Lower leg skin (tissue), 4 donors: Measurements from ENCODE around the gene ZBTB42. TPM values are rescaled to one million over a fixed set of nuclear protein-coding genes. Genes with fewer than 3 reads are reported as not detected.

Source experiments
- DNase-seq, 2 donors: peaks; one replicate each; pipeline ENCODE4 v3.0.0-alpha.2; 2019; ENCODE audit warnings: low spot score in 2 of 2
- H3K4me3 ChIP-seq: fragments of 200-600 bp; sonication (generic); 2 replicates; pipeline ENCODE4 v1.5.1; 2017; ENCODE audit warnings: mild to moderate bottlenecking, low read depth; ENCODE audit not compliant: poor library complexity, severe bottlenecking
- CTCF ChIP-seq, 3 donors: fragments of 450-650 bp; IDR thresholded peaks; one replicate each; pipeline ENCODE4 v1.5.1; 2016; ENCODE audit warnings: antibody characterized with exemption in 3 of 3, mild to moderate bottlenecking in 3 of 3, moderate library complexity in 2 of 3
- POLR2A ChIP-seq, 2 donors: fragments of 450-650 bp; IDR thresholded peaks; one replicate each; pipeline ENCODE4 v1.6.1; 2016 to 2017; ENCODE audit warnings: antibody characterized with exemption in 2 of 2, mild to moderate bottlenecking in 1 of 2, moderate library complexity in 1 of 2
- WGBS, 2 donors: methylation state at CpG; one replicate each; pipeline ENCODE4 v1.1.5; 2018; 5-methylcytosine and 5-hydroxymethylcytosine counted together
- intact Hi-C: fragments of 100-400 bp; cut with DNase I; formaldehyde crosslinking; loops from one replicate; pipeline ENCODE4 v1.15.0; 2023; ENCODE audit warnings: low total_unique reads
- total RNA-seq, 4 donors: library from RNA; depleted of rRNA; stranded (reverse); fragments of >200 nt; gene quantifications; one replicate each; pipeline ENCODE4 v1.1.0, GENCODE V29; 2016

ZBTB42 gene
- total RNA-seq, 4 donors from 2014 or later = 1.6 to 11.9 (median 8.6) TPM

DNA sequence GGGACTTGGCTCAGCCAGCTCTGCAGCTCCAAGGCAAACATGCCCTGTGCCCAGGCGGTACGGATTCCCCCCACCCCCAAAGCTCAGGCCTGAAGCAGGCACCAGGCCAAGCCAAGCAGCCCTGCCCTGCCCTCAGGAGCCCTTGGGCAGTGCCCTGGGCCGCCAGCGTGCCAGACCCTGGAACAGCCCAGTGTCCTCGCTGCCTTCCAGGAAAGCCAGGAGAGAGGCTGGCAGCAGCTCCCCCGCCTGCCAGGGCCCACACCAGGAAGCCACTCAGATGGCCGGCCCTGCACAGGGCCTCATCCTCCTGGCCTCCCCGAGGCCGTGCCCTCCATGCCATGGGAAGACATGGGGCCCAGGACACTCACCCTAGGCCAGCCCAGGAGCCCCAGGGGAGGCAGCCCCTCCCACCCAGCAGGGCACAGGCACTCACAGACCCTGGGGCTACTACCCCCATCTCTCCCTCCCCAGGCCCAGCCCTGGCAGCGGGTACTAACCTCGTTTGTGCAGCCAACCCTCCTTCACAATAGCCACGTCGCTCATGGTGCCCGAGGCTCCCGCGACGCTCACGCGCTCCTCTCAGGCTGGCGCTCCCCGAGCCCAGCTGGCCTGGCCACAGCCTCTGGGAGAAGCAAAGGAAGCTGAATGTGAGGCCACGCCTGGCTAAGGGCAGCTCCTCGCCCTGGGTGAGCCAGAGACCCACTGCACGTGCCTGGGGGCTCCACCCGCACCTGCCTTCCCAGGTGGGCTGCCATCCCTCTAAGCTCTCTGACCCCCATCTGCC, 8.6 kb upstream of the ZBTB42 start:
- no peak overlapping the region for H3K4me3 ChIP-seq
- no peak for TF ChIP-seq CTCF (IDR thresholded peaks at IDR 0.05)
- TF ChIP-seq POLR2A (IDR thresholded peaks at IDR 0.05) = no peak
- WGBS, 2 donors = 64 to 66% methylated on average over 19 to 20 of the region's 25 CpGs
- DNase-seq = no peak
- intact Hi-C loops = no loop called here

DNA sequence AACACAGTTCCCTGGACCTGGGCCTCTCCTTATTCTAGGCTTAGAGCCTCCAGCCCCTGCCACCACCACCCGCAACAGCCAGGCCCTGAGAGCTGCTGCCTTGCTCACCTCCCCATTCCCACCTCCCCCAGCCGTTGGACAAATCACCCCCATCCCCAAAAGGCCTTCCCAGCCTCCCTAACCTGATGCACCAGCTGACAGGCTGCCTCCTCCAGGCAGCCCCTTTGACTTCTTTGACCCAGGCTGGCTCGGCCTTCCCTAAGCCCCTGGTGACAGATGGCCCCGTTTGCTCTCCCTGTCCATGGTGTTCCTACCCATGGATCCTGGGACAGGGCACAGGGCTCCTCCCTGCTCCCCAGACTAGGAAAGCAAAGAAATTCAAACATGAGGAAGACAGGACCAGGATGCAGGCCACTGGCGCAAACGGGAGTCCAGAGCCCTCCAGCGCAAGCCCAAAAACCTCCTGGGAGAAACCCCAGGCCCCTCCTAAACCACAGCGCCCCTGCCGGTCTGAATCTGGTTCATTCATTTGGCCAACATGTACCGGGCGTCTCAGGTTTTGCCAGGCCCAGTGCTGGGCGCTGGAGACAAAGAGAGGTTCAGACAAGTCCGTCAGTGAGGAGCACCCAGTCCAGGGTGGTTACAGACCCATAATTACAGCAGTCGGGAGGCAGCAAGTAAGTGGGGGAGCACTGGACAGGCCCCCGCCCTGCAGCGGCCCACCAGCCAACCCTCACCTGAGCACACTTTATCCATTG, 7.8 kb upstream of the ZBTB42 start:
- TF ChIP-seq POLR2A (IDR thresholded peaks at IDR 0.05) = no peak
- TF ChIP-seq CTCF (IDR thresholded peaks at IDR 0.05) = no peak
- no peak for DNase-seq
- intact Hi-C loops = no loop called here
- no peak overlapping the region for H3K4me3 ChIP-seq
- WGBS, 2 donors = 80 to 83% methylated on average over 15 of the region's 16 CpGs

DNA sequence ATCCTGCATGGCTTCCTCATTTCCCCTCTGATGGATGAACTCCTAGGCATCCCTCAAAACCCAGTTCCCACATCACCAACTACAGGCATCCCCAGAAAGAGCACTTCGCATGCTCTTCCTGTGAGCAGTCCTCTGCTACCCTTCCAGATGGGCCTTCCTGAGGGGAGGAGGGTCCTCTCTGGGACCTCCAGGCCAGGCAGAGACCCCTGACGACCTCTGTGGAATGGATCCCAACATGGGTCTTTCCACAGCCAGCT, 7.3 kb upstream of the ZBTB42 start:
- TF ChIP-seq POLR2A (IDR thresholded peaks at IDR 0.05) (no peak), CTCF (IDR thresholded peaks at IDR 0.05) (no peak)
- H3K4me3 ChIP-seq = no peak overlapping the region
- 81 to 86% methylated on average over 2 of the region's 2 CpGs for WGBS, 2 donors
- intact Hi-C loops = no loop called here
- DNase-seq = no peak

GRCh38 chr14:104794099-104794498, 6.8 kb upstream of the ZBTB42 start:
- H3K4me3 ChIP-seq = peak overlapping the region; percentile 44
- intact Hi-C loops = no loop called here
- TF ChIP-seq POLR2A (IDR thresholded peaks at IDR 0.05) (no peak), CTCF (IDR thresholded peaks at IDR 0.05) (no peak)
- 5 to 23% methylated on average over 6 to 15 of the region's 15 CpGs for WGBS, 2 donors
- DNase-seq = peak in 1 of 2 donors; percentile 93

DNA sequence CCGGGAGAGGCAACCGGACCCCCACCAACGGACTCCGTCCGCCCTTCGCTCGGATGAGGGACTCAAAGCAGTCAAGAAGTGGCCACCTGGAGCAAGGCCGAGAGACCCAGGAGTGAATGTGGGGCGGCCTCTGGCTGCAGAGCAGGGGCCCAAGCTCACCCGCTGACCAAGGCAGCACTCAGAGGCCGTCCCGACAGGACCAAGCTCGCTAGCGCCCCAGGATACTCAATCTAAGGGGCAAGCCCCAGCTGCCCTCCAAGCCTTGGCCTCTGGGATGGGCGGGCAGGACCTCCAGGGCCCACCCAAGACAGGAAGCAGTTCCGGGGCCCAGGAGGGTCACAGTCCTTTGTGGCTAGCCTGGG, 6.3 kb upstream of the ZBTB42 start:
- peak overlapping the region; percentile 44 for H3K4me3 ChIP-seq
- 2 to 3% methylated on average over 15 to 16 of the region's 16 CpGs for WGBS, 2 donors
- intact Hi-C loops = no loop called here
- TF ChIP-seq POLR2A (IDR thresholded peaks at IDR 0.05) = no peak
- no peak for DNase-seq

- DNase-seq = no peak
- intact Hi-C loops = no loop called here
- peak within 1 kb of the TSS; percentile 44 for H3K4me3 ChIP-seq
- WGBS, 2 donors = 0 to 1% methylated on average over 14 to 35 of the region's 124 CpGs
- TF ChIP-seq POLR2A (IDR thresholded peaks at IDR 0.05) = no peak
- TF ChIP-seq CTCF (IDR thresholded peaks at IDR 0.05) = no peak
These were observed 5.7 kb upstream of the ZBTB42 start, which contains the start of gene AKT1 for GRCh38 chr14:104794993-104795780. AKT1 (minus strand) TSS chr14:104795748; CDS start chr14:104792643, 3,105 bp downstream.
